HepG2 (cell line): Measurements from ENCODE around the gene MEG3. TPM values are rescaled to one million over a fixed set of nuclear protein-coding genes. Genes with fewer than 3 reads are reported as not detected.

Source experiments
- ATAC-seq: fragments of 200-7000 bp; cut with Tn5 transposase; 3 replicates; pipeline ENCODE4 v1.9.1; 2020; ENCODE audit warnings: mild to moderate bottlenecking, moderate library complexity
- BruUV-seq: library from RNA; stranded (reverse); fragments of 400-500 nt; replicated peaks from 2 replicates; lab custom pipeline; 2021; lab: Mats Ljungman, UMichigan
- CTCF ChIA-PET: fragments of 300-600 bp; formaldehyde crosslinking; extraction: SDS; loops from one replicate; lab custom pipeline; 2021; ENCODE audit warnings: low total read pairs, inconsistent platforms, low intra/inter-chr PET ratio; lab: Yijun Ruan, JAX
- POLR2A ChIA-PET: fragments of 350-600 bp; sonication (Branson Sonifier 250); formaldehyde crosslinking; loops from one replicate; lab custom pipeline; 2020; ENCODE audit warnings: antibody characterized with exemption, inconsistent platforms; lab: Yijun Ruan, JAX
- DNase-seq: peaks from one replicate; pipeline ENCODE4 v3.0.0-alpha.2; 2015; ENCODE audit warnings: low spot score
- FAIRE-seq: peaks from 3 replicates; lab custom pipeline; 2011; peaks lifted over from hg19 to GRCh38; lab: Jason Lieb, UNC
- H2AFZ ChIP-seq: one replicate; pipeline ENCODE4 v1.6.1; 2011; ENCODE audit warnings: low read length, inconsistent platforms
- H3K27ac ChIP-seq: fragments of 300-600 bp; 3 replicates; pipeline ENCODE4 v1.8.0; 2011; ENCODE audit warnings: mixed run types, mild to moderate bottlenecking, mixed read lengths, low read length, inconsistent platforms; ENCODE audit not compliant: insufficient read depth; ENCODE audit errors: extremely low read length
- H3K27me3 ChIP-seq, 2 experiments: fragments of 200-600 bp in 1 of 2; 2 replicates in 1 of 2; 3 replicates in 1 of 2; pipeline versions ENCODE4 v1.6.0 to v1.8.0; 2011; ENCODE audit warnings: low read length in 2 of 2, mild to moderate bottlenecking in 2 of 2, moderate library complexity in 2 of 2, inconsistent platforms in 1 of 2; ENCODE audit not compliant: insufficient read depth in 2 of 2, control insufficient read depth in 1 of 2
- H3K36me3 ChIP-seq, 2 experiments: fragments of 200-600 bp in 1 of 2; replicated peaks in 1 of 2; 2 replicates in 1 of 2; 3 replicates in 1 of 2; pipeline versions ENCODE4 v1.5.1 to v1.8.0; 2011; ENCODE audit warnings: low read length in 2 of 2, inconsistent platforms in 1 of 2; ENCODE audit not compliant: insufficient read depth in 2 of 2, control insufficient read depth in 1 of 2
- H3K4me1 ChIP-seq: 2 replicates; pipeline ENCODE4 v1.5.1; 2012; ENCODE audit warnings: low read length, inconsistent platforms; ENCODE audit not compliant: insufficient read depth
- H3K4me2 ChIP-seq: 2 replicates; pipeline ENCODE4 v1.6.0; 2011; ENCODE audit warnings: low read depth, low read length, inconsistent platforms
- H3K4me3 ChIP-seq, 3 experiments: fragments of 200-600 bp in 1 of 3; sonication (generic), shearing (Covaris generic) in 1 of 3; replicated peaks in 1 of 3; 2 replicates each; pipeline ENCODE4 v1.5.1; 2011 to 2016; ENCODE audit warnings: low read length in 3 of 3, inconsistent platforms in 2 of 3, low read depth in 2 of 3, mild to moderate bottlenecking in 2 of 3, control low read depth in 1 of 3, mixed read lengths in 1 of 3; ENCODE audit not compliant: insufficient read depth in 1 of 3
- H3K79me2 ChIP-seq: one replicate; pipeline ENCODE4 v1.6.1; 2011; ENCODE audit warnings: low read length, inconsistent platforms; ENCODE audit not compliant: insufficient read depth
- H3K9ac ChIP-seq: 2 replicates; pipeline ENCODE4 v1.6.0; 2011; ENCODE audit warnings: mild to moderate bottlenecking, low read depth, low read length, inconsistent platforms; ENCODE audit not compliant: insufficient read depth
- H3K9me3 ChIP-seq: 2 replicates; pipeline ENCODE4 v1.5.1; 2012; ENCODE audit warnings: mild to moderate bottlenecking, low read length
- H4K20me1 ChIP-seq: 2 replicates; pipeline ENCODE4 v1.6.0; 2011; ENCODE audit warnings: inconsistent platforms, mild to moderate bottlenecking, low read length, moderate library complexity; ENCODE audit not compliant: insufficient read depth
- CREB3 ChIP-seq: sonication (generic); formaldehyde crosslinking; IDR thresholded peaks from 2 replicates; pipeline ENCODE4 v1.5.0; 2020; ENCODE audit warnings: missing genetic modification reagents
- GTF3A ChIP-seq: sonication (generic); formaldehyde crosslinking; conservative IDR thresholded peaks from 2 replicates; pipeline ENCODE4 v1.4.0; 2020; ENCODE audit warnings: mild to moderate bottlenecking, missing genetic modification reagents
- IRF9 ChIP-seq: sonication (generic); formaldehyde crosslinking; IDR thresholded peaks from 2 replicates; pipeline ENCODE4 v1.8.0; 2022; ENCODE audit warnings: missing genetic modification reagents, mild to moderate bottlenecking, borderline replicate concordance
- NCOR1 ChIP-seq: fragments of 200-600 bp; sonication (generic); IDR thresholded peaks from 2 replicates; pipeline ENCODE4 v1.7.0; 2017; ENCODE audit warnings: antibody characterized with exemption, low read length, borderline replicate concordance
- PTBP1 ChIP-seq: fragments of 200-400 bp; formaldehyde crosslinking; IDR thresholded peaks from 2 replicates; pipeline ENCODE4 v1.6.1; 2018; ENCODE audit warnings: low read length, low read depth; ENCODE audit not compliant: poor library complexity, severe bottlenecking
- RFX3 ChIP-seq: IDR thresholded peaks from 2 replicates; pipeline ENCODE4 v1.6.1; 2016; ENCODE audit warnings: missing biosample characterization, missing genetic modification reagents
- SP5 ChIP-seq: IDR thresholded peaks from 2 replicates; pipeline ENCODE4 v1.6.1; 2016; ENCODE audit warnings: low read depth, borderline replicate concordance
- U2AF1 ChIP-seq: fragments of 200-400 bp; formaldehyde crosslinking; optimal IDR thresholded peaks from 2 replicates; pipeline ENCODE3; 2017; ENCODE audit warnings: mild to moderate bottlenecking, low read depth, low read length
- ZBTB33 ChIP-seq: sonication (generic); formaldehyde crosslinking; IDR thresholded peaks from 2 replicates; pipeline ENCODE4 v1.4.0; 2020; ENCODE audit warnings: missing genetic modification reagents
- ZNF280D ChIP-seq: sonication (generic); formaldehyde crosslinking; IDR thresholded peaks from 2 replicates; pipeline ENCODE4 v1.5.1; 2020; ENCODE audit warnings: mild to moderate bottlenecking, missing genetic modification reagents
- ZNF550 ChIP-seq: sonication (generic); formaldehyde crosslinking; IDR thresholded peaks from 2 replicates; pipeline ENCODE4 v1.4.0; 2020; ENCODE audit warnings: mild to moderate bottlenecking, missing genetic modification reagents, borderline replicate concordance
- ZNF878 ChIP-seq: sonication (generic); formaldehyde crosslinking; IDR thresholded peaks from 2 replicates; pipeline ENCODE4 v1.8.1; 2023; ENCODE audit warnings: mild to moderate bottlenecking, missing genetic modification reagents, moderate library complexity
- WGBS: methylation state at CpG from one replicate; pipeline ENCODE4 v1.1.6; 2017; ENCODE audit warnings: low lambda C conversion rate; 5-methylcytosine and 5-hydroxymethylcytosine counted together
- in situ Hi-C: cut with HindIII; loops from 2 replicates; pipeline ENCODE4 v1.10.0; 2017; ENCODE audit warnings: low pct_unique_long_range_greater_than_20kb; ENCODE audit not compliant: extremely low pct_ligation_motif_present
- intact Hi-C: fragments of 100-400 bp; cut with micrococcal nuclease; formaldehyde crosslinking; loops from one replicate; pipeline ENCODE4 v1.10.0; 2022; ENCODE audit not compliant: unreplicated experiment
- polyA plus RNA-seq, 8 experiments: library from polyadenylated mRNA; depleted of rRNA in 3 of 8; stranded (reverse) in 7 of 8; unstranded in 1 of 8; fragments of >200 nt; fragmentation: Illumina TruSeq in 4 of 8; extraction: Trizol in 4 of 8; gene quantifications; 2 replicates each; pipeline versions ENCODE4 v1.2.1 to v1.2.3, GENCODE V29; 2011 to 2016; ENCODE audit warnings: low read depth in 4 of 8, missing spikeins in 1 of 8, mixed read lengths in 1 of 8; ENCODE audit not compliant: insufficient read depth in 1 of 8
- total RNA-seq, 5 experiments: library from RNA; depleted of rRNA; stranded (reverse); fragments of >200 nt; fragmentation: Illumina TruSeq; extraction: Trizol; gene quantifications; 2 replicates each; pipeline ENCODE4 v1.2.3, GENCODE V29; 2016; ENCODE audit warnings: low read depth in 1 of 5

Gene MEG3
- total and polyA plus RNA-seq, 2 of the 13 experiments (the other 11 are each of a cell fraction or from before 2014, with no cell fraction given): 0.17 TPM; not detected in 1

- TF ChIP-seq ZNF280D (CRISPR knock-in tag): no peak
- no peak for TF ChIP-seq IRF9 (CRISPR knock-in tag)
- TF ChIP-seq NCOR1: no peak
- TF ChIP-seq ZNF878 (CRISPR knock-in tag): no peak
- TF ChIP-seq CREB3 (CRISPR knock-in tag): no peak
- no peak for TF ChIP-seq RFX3 (CRISPR knock-in tag)
- no peak for TF ChIP-seq PTBP1
These were observed 46.2 kb upstream of the MEG3 start (continued) for GRCh38 chr14:100779691-100780080.

- BruUV-seq: no TSS peak
- WGBS: 97% methylated on average over 12 of the region's 12 CpGs
- Histone ChIP-seq H3K4me3 (no peak overlapping the region), H2AFZ (no peak overlapping the region), H3K9me3 (no peaks in the 10 kb centered on the region), H4K20me1 (no peaks in the 10 kb centered on the region), H3K9ac (no peak overlapping the region)
- no peak for FAIRE-seq
- ATAC-seq: no peak
- POLR2A ChIA-PET: no interaction called here
- DNase-seq: no peak
- no peak for TF ChIP-seq SP5 (CRISPR knock-in tag)
- no peak for TF ChIP-seq ZNF550 (CRISPR knock-in tag)
- no peak for TF ChIP-seq GTF3A (CRISPR knock-in tag)
- TF ChIP-seq U2AF1: no peak
- TF ChIP-seq ZBTB33: no peak
- TF ChIP-seq, all 625 proteins: peak for 0
- CTCF ChIA-PET: no interaction called here
- Histone ChIP-seq H3K27me3 (no peaks in the 10 kb centered on the region), H3K79me2 (no peaks in the 10 kb centered on the region), H3K4me2 (no peak overlapping the region), H3K36me3 (no peaks in the 10 kb centered on the region), H3K4me1 (peaks cover 38% of the 10 kb centered on the region), H3K27ac (no peak overlapping the region)
- intact Hi-C loops (no loop called here), in situ Hi-C loops (no loop called here)
These were observed 45.7 kb upstream of the MEG3 start for GRCh38 chr14:100780246-100780645.
